K562 (cell line): ENCODE measurements around the gene ZCCHC14. TPM values are rescaled to one million over a fixed set of nuclear protein-coding genes. Genes with fewer than 3 reads are reported as not detected.

Experiments used
- CBX8 ChIP-seq: fragments of 200-600 bp; sonication (generic); IDR thresholded peaks from 2 replicates; pipeline ENCODE4 v1.6.1; 2012; ENCODE audit warnings: borderline replicate concordance, mixed run types, low read depth, mild to moderate bottlenecking, moderate library complexity, mixed read lengths, low read length, control low read depth, inconsistent platforms; ENCODE audit not compliant: poor library complexity, severe bottlenecking; ENCODE audit errors: extremely low read depth
- CCNT2 ChIP-seq: IDR thresholded peaks from 2 replicates; pipeline ENCODE4 v1.6.1; 2011; ENCODE audit warnings: borderline replicate concordance, low read depth, mild to moderate bottlenecking, moderate library complexity, mixed read lengths, low read length; ENCODE audit not compliant: insufficient read length; ENCODE audit errors: extremely low read depth
- ELF4 ChIP-seq: fragments of 450-650 bp; formaldehyde crosslinking; IDR thresholded peaks from 2 replicates; pipeline ENCODE4 v1.4.0; 2022; ENCODE audit warnings: missing genetic modification characterization
- EP400 ChIP-seq: fragments of 450-650 bp; IDR thresholded peaks from 2 replicates; pipeline ENCODE4 v1.6.1; 2017; ENCODE audit warnings: antibody characterized with exemption, mild to moderate bottlenecking, moderate library complexity
- KAT8 ChIP-seq: fragments of 450-650 bp; IDR thresholded peaks from 2 replicates; pipeline ENCODE4 v1.6.1; 2016; ENCODE audit warnings: low read depth, mild to moderate bottlenecking
- MTF1 ChIP-seq: fragments of 250-450 bp; sonication (Bioruptor Pico); IDR thresholded peaks from 2 replicates; pipeline ENCODE4 v1.9.0; 2021; ENCODE audit warnings: moderate library complexity, mild to moderate bottlenecking, inconsistent platforms, borderline replicate concordance
- RB1 ChIP-seq: fragments of 450-650 bp; IDR thresholded peaks from 2 replicates; pipeline ENCODE4 v1.6.1; 2017; ENCODE audit warnings: low read depth, mild to moderate bottlenecking
- STAT6 ChIP-seq: sonication (generic); formaldehyde crosslinking; IDR thresholded peaks from 2 replicates; pipeline ENCODE4 v1.8.1; 2023; ENCODE audit warnings: mild to moderate bottlenecking, missing genetic modification reagents
- ZBTB11 ChIP-seq, 3 experiments: fragments of 200-800 bp in 1 of 3; fragments of 250-450 bp in 1 of 3; fragments of 450-650 bp in 1 of 3; sonication (Bioruptor Pico) in 1 of 3; sonication (Bioruptor generic) in 1 of 3; formaldehyde crosslinking in 1 of 3; IDR thresholded peaks; 2 replicates each; pipeline versions ENCODE4 v1.6.1 to v1.8.0; 2016 to 2022; ENCODE audit warnings: mild to moderate bottlenecking in 2 of 3, missing genetic modification characterization in 2 of 3, missing compliant biosample characterization in 1 of 3, moderate library complexity in 1 of 3
- ZSCAN29 ChIP-seq: fragments of 450-650 bp; IDR thresholded peaks from 2 replicates; pipeline ENCODE4 v1.6.1; 2017
- polyA plus RNA-seq, 8 experiments: library from polyadenylated mRNA; depleted of rRNA in 4 of 8; stranded (reverse) in 5 of 8; unstranded in 3 of 8; fragments of >200 nt; fragmentation: Nextera tagmentation in 2 of 8; fragmentation: Illumina TruSeq in 1 of 8; extraction: Ambion mirVana in 2 of 8; extraction: Trizol in 1 of 8; gene quantifications; 2 replicates each; pipeline versions ENCODE4 v1.2.1 to v1.2.3, GENCODE V29; 2011 to 2014; ENCODE audit warnings: inconsistent platforms in 1 of 8, missing spikeins in 1 of 8
- total RNA-seq, 7 experiments: library from RNA; depleted of rRNA in 6 of 7; stranded (reverse); fragments of >200 nt in 6 of 7; fragmentation: Illumina TruSeq in 2 of 7; extraction: Trizol in 2 of 7; gene quantifications; 2 replicates each; pipeline versions ENCODE4 v1.2.1 to v1.2.3, GENCODE V29; 2011 to 2021; ENCODE audit warnings: low replicate concordance in 1 of 7

The ZCCHC14 gene
- total and polyA plus RNA-seq, 9 of the 15 experiments (the other 6 are each of a cell fraction or from before 2014, with no cell fraction given): 1.5 to 12.4 (median 2.9) TPM

- TF ChIP-seq CBX8 (no peak), EP400 (no peak), KAT8 (no peak), STAT6 (CRISPR knock-in tag) (no peak), CCNT2 (no peak), ZSCAN29 (no peak), ZBTB11 (CRISPR knock-in tag; IDR thresholded peaks at IDR 0.05) (no peak), MTF1 (CRISPR knock-in tag) (no peak), ELF4 (CRISPR knock-in tag) (no peak), RB1 (no peak)
These were observed 42.6 kb upstream of the ZCCHC14 start (continued) for GRCh38 chr16:87535457-87535854.
